SK-N-SH treated with all-trans-retinoic acid at 6 μM for 48 hours (cell line): ENCODE results near the gene HLF.

ENCODE experiments used
- ATAC-seq: fragments of 200-7000 bp; cut with Tn5 transposase; 3 replicates; pipeline ENCODE4 v1.9.1; 2020; ENCODE audit warnings: mild to moderate bottlenecking, moderate library complexity
- ARNTL ChIP-seq: fragments of 450-650 bp; formaldehyde crosslinking; IDR thresholded peaks from 2 replicates; pipeline ENCODE4 v1.5.0; 2020; ENCODE audit warnings: low read depth, mild to moderate bottlenecking, moderate library complexity, borderline replicate concordance
- BACH2 ChIP-seq: fragments of 250-450 bp; sonication (Bioruptor Pico); IDR thresholded peaks from 2 replicates; pipeline ENCODE4 v1.9.0; 2021; ENCODE audit warnings: mild to moderate bottlenecking, borderline replicate concordance
- CREB5 ChIP-seq: fragments of 250-450 bp; sonication (Bioruptor Pico); IDR thresholded peaks from 2 replicates; pipeline ENCODE4 v1.5.1; 2020; ENCODE audit warnings: low read depth, mild to moderate bottlenecking, moderate library complexity
- GLIS3 ChIP-seq: fragments of 250-450 bp; sonication (Bioruptor Pico); IDR thresholded peaks from 2 replicates; pipeline ENCODE4 v1.5.0; 2020; ENCODE audit warnings: mild to moderate bottlenecking, moderate library complexity
- ISL1 ChIP-seq: fragments of 250-450 bp; sonication (Bioruptor Pico); IDR thresholded peaks from 2 replicates; pipeline ENCODE4 v2.1.2; 2022; ENCODE audit warnings: mild to moderate bottlenecking, moderate library complexity
- PPARA ChIP-seq: fragments of 250-450 bp; sonication (Bioruptor Pico); IDR thresholded peaks from 2 replicates; pipeline ENCODE4 v1.5.0; 2020; ENCODE audit warnings: mild to moderate bottlenecking, borderline replicate concordance
- RARB ChIP-seq: fragments of 250-450 bp; sonication (Bioruptor Pico); IDR thresholded peaks from 2 replicates; pipeline ENCODE4 v1.8.0; 2021; ENCODE audit warnings: mild to moderate bottlenecking, moderate library complexity
- SNAI2 ChIP-seq: fragments of 250-450 bp; sonication (Bioruptor Pico); IDR thresholded peaks from 2 replicates; pipeline ENCODE4 v1.5.0; 2020; ENCODE audit warnings: mild to moderate bottlenecking, moderate library complexity
- TCF4 ChIP-seq: fragments of 250-450 bp; sonication (Bioruptor Pico); IDR thresholded peaks from 2 replicates; pipeline ENCODE4 v1.8.0; 2021; ENCODE audit warnings: mild to moderate bottlenecking, moderate library complexity, borderline replicate concordance
- TOX ChIP-seq: fragments of 250-450 bp; sonication (Bioruptor Pico); IDR thresholded peaks from 2 replicates; pipeline ENCODE4 v1.8.0; 2021; ENCODE audit warnings: mild to moderate bottlenecking, moderate library complexity, borderline replicate concordance
- TSHZ2 ChIP-seq: fragments of 250-450 bp; sonication (Bioruptor Pico); IDR thresholded peaks from 2 replicates; pipeline ENCODE4 v1.5.0; 2020; ENCODE audit warnings: mild to moderate bottlenecking, moderate library complexity
- ZC3H10 ChIP-seq: fragments of 250-450 bp; sonication (Bioruptor Pico); IDR thresholded peaks from 2 replicates; pipeline ENCODE4 v1.5.1; 2021; ENCODE audit warnings: mild to moderate bottlenecking, moderate library complexity
- ZFP3 ChIP-seq: fragments of 250-450 bp; sonication (Bioruptor Pico); IDR thresholded peaks from 2 replicates; pipeline ENCODE4 v1.5.0; 2020; ENCODE audit warnings: mild to moderate bottlenecking, moderate library complexity
- ZFP30 ChIP-seq: fragments of 450-650 bp; formaldehyde crosslinking; IDR thresholded peaks from 2 replicates; pipeline ENCODE4 v1.5.0; 2022; ENCODE audit warnings: mild to moderate bottlenecking, moderate library complexity
- ZNF565 ChIP-seq: fragments of 450-650 bp; formaldehyde crosslinking; conservative IDR thresholded peaks from 2 replicates; pipeline ENCODE4 v1.5.0; 2020; ENCODE audit warnings: low read depth, mild to moderate bottlenecking, moderate library complexity
- ZNF70 ChIP-seq: fragments of 450-650 bp; formaldehyde crosslinking; IDR thresholded peaks from 2 replicates; pipeline ENCODE4 v1.5.0; 2020; ENCODE audit warnings: mild to moderate bottlenecking, moderate library complexity
- ZNF8 ChIP-seq: fragments of 450-650 bp; formaldehyde crosslinking; IDR thresholded peaks from 2 replicates; pipeline ENCODE4 v1.5.0; 2020; ENCODE audit warnings: mild to moderate bottlenecking, moderate library complexity
- TF ChIP-seq, protein P1 (sequence below): fragments of 250-450 bp; sonication (Bioruptor Pico); IDR thresholded peaks from 2 replicates; pipeline ENCODE4 v1.5.1; 2021; ENCODE audit warnings: mild to moderate bottlenecking, moderate library complexity
- TF ChIP-seq, protein P2 (sequence below): fragments of 250-450 bp; sonication (Bioruptor Pico); IDR thresholded peaks from 2 replicates; pipeline ENCODE4 v1.8.0; 2020; ENCODE audit warnings: mild to moderate bottlenecking, moderate library complexity, borderline replicate concordance

HLF gene

GRCh38 chr17:55258578-55259135, 6.1 kb upstream of the HLF start:
- TF ChIP-seq SNAI2 (no peak), TCF4 (no peak), ISL1 (no peak), ZC3H10 (CRISPR knock-in tag) (no peak), ARNTL (CRISPR knock-in tag) (no peak), TSHZ2 (no peak)
- TF ChIP-seq, protein P1, sequence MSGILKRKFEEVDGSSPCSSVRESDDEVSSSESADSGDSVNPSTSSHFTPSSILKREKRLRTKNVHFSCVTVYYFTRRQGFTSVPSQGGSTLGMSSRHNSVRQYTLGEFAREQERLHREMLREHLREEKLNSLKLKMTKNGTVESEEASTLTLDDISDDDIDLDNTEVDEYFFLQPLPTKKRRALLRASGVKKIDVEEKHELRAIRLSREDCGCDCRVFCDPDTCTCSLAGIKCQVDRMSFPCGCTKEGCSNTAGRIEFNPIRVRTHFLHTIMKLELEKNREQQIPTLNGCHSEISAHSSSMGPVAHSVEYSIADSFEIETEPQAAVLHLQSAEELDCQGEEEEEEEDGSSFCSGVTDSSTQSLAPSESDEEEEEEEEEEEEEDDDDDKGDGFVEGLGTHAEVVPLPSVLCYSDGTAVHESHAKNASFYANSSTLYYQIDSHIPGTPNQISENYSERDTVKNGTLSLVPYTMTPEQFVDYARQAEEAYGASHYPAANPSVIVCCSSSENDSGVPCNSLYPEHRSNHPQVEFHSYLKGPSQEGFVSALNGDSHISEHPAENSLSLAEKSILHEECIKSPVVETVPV = no peak
- TF ChIP-seq, protein P2, sequence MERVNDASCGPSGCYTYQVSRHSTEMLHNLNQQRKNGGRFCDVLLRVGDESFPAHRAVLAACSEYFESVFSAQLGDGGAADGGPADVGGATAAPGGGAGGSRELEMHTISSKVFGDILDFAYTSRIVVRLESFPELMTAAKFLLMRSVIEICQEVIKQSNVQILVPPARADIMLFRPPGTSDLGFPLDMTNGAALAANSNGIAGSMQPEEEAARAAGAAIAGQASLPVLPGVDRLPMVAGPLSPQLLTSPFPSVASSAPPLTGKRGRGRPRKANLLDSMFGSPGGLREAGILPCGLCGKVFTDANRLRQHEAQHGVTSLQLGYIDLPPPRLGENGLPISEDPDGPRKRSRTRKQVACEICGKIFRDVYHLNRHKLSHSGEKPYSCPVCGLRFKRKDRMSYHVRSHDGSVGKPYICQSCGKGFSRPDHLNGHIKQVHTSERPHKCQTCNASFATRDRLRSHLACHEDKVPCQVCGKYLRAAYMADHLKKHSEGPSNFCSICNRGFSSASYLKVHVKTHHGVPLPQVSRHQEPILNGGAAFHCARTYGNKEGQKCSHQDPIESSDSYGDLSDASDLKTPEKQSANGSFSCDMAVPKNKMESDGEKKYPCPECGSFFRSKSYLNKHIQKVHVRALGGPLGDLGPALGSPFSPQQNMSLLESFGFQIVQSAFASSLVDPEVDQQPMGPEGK (CRISPR knock-in tag) = no peak
- ATAC-seq = no peak

DNA sequence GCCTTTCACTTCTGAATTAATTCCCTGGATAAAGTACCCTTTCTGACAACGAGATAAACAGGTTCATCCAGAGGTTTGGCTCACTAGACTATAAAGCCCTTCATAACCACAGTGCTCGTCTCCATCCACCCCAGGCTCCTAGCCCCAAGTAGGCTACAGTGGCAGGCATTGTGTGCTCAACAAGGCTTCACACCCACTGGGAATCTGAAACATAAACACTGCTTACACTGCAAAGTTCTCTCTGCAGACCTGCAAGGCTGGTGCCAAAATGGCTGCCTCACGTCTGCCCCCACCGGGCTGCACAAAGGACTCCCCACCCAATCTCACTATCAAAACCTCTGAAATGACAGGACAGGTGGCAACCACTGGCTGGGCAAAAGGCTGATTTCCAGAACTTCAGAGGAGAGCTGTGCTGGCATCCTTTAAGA, 5.1 kb upstream of the HLF start:
- no peak for TF ChIP-seq GLIS3 (CRISPR knock-in tag)
- no peak for TF ChIP-seq ARNTL (CRISPR knock-in tag)
- no peak for TF ChIP-seq SNAI2
- no peak for ATAC-seq

GRCh38 chr17:55261311-55261710, 3.4 kb upstream of the HLF start:
- no peak for ATAC-seq
- TF ChIP-seq PPARA (CRISPR knock-in tag) (no peak), ZNF565 (CRISPR knock-in tag) (no peak), TOX (CRISPR knock-in tag) (no peak), TSHZ2 (no peak), ZC3H10 (CRISPR knock-in tag) (no peak), ISL1 (no peak), ZFP30 (CRISPR knock-in tag) (no peak), ZNF8 (CRISPR knock-in tag) (no peak), BACH2 (CRISPR knock-in tag) (no peak), CREB5 (CRISPR knock-in tag) (no peak), ZNF70 (CRISPR knock-in tag) (no peak), ARNTL (CRISPR knock-in tag) (no peak), GLIS3 (CRISPR knock-in tag) (no peak), RARB (CRISPR knock-in tag) (no peak), ZFP3 (CRISPR knock-in tag) (no peak)
- TF ChIP-seq, protein P1 = no peak
- TF ChIP-seq, protein P2 (CRISPR knock-in tag) = no peak
